Hepatocyte (in vitro differentiated cells): ENCODE results near the gene PCBP4.

Source experiments
- EZH2 ChIP-seq: fragments of 200-600 bp; sonication (generic); IDR thresholded peaks from 2 replicates; pipeline ENCODE4 v1.6.1; 2016; ENCODE audit warnings: antibody characterized with exemption, mild to moderate bottlenecking, borderline replicate concordance
- TF ChIP-seq, protein P1 (sequence below): fragments of 200-600 bp; sonication (generic); IDR thresholded peaks from 2 replicates; pipeline ENCODE4 v1.5.1; 2016; ENCODE audit warnings: antibody characterized with exemption, mild to moderate bottlenecking; ENCODE audit not compliant: poor library complexity

DNA sequence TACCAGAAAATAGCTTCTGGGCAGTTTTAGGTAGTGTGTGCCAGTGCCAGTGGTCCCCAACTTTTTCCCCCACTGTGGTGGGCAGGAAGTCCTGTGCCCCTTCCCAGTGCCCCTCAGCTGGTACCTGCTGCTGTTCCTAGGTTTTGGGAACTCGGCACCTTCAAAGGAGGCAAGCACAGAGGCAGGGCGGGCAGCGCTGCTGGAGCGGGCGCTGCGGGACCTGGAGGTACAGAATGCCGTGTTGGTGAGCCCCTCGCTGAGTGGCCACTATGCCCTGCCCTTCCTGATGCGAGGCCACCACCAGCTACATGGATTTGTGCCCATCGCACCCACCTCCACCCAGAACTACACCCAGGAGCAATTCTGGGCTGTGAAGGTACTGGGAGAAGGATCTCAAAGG is 13.0 kb upstream of the PCBP4 start:
- TF ChIP-seq, protein P1, sequence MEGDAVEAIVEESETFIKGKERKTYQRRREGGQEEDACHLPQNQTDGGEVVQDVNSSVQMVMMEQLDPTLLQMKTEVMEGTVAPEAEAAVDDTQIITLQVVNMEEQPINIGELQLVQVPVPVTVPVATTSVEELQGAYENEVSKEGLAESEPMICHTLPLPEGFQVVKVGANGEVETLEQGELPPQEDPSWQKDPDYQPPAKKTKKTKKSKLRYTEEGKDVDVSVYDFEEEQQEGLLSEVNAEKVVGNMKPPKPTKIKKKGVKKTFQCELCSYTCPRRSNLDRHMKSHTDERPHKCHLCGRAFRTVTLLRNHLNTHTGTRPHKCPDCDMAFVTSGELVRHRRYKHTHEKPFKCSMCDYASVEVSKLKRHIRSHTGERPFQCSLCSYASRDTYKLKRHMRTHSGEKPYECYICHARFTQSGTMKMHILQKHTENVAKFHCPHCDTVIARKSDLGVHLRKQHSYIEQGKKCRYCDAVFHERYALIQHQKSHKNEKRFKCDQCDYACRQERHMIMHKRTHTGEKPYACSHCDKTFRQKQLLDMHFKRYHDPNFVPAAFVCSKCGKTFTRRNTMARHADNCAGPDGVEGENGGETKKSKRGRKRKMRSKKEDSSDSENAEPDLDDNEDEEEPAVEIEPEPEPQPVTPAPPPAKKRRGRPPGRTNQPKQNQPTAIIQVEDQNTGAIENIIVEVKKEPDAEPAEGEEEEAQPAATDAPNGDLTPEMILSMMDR, result no peak
- TF ChIP-seq EZH2, result no peak
